Islet precursor cell (in vitro differentiated cells): ENCODE results near the gene DCC.
A peak's percentile ranks its signal among the peaks of the same experiment; 100 is the strongest.

Experiments
- DNase-seq: peaks from one replicate; pipeline ENCODE4 v3.0.0-alpha.2; 2018

The DCC gene

GRCh38 chr18:52339891-52340371, at the start of gene DCC:
Gene DCC (plus strand): TSS chr18:52340197. CDS start chr18:52340788, 591 bp downstream.
- peak; percentile 89 for DNase-seq

GRCh38 chr18:52310651-52311050, 29.3 kb upstream of the DCC start:
- peak; percentile 57 for DNase-seq

- DNase-seq = no peak
Observed at GRCh38 chr18:52311331-52311730, 28.7 kb upstream of the DCC start.

DNA sequence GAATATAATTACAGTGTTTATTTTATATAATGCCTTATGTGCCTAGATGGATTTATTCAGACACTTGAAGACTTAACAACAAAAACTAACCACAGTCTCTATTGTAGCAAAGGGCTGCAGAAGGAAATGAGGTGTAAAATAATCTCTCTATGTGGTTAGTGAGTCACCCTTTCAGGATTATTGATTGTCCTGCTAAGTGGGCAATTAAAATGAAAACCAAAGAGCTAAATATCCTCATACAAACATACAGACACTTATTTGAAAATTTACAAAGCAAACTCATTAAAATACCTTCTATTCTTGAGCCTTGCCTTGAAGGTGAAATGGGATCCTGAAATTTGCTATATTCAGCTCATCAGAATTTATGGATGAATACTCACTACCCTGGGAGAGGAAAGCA, 27.7 kb upstream of the DCC start:
- DNase-seq = no peak

GRCh38 chr18:52313213-52313612, 26.8 kb upstream of the DCC start:
- no peak for DNase-seq

- no peak for DNase-seq
Observed at GRCh38 chr18:52319424-52319983, 20.5 kb upstream of the DCC start.

DNA sequence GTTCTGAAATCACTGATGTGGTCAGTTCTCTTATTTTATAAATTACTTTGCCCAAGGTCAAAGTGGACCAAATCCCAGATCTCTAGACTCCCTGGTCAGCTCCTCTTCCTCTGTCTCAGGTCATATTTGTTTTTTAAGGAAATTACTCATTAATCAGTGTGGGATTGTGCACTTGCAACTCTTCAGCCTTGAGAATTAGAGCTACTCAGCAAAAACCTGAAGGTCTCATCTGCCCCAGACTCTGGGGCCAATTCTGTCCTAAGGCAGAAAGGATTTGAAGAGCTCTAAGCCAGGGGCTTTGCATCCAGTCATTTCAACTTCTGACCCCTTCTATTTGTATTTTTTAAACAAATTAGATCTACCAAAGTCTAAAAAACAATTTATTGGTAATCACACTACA, 17.7 kb upstream of the DCC start:
- no peak for DNase-seq

DNA sequence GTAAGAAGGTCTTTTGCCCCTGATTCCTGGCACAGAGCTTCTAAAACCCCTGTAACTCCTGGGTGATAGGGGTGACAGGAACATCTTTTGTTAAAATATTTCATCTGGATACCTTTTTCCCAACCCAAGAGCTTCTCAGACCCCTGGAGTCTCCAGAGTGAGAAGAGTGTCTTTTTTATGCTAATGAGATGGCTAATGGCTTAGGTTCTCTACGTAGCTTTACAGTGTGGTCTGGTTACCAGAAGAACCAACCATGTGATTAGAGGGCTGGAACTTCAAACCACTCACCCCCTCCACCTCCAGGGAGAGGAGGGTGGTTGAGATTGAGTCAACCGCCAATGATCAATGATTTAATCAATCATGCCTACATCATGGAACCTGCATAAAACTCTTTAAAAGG, 16.2 kb upstream of the DCC start:
- no peak for DNase-seq

GRCh38 chr18:52325997-52326396, 14.0 kb upstream of the DCC start:
- DNase-seq = no peak

GRCh38 chr18:52333860-52334259, 6.1 kb upstream of the DCC start:
- DNase-seq = no peak

GRCh38 chr18:52334307-52334706, 5.7 kb upstream of the DCC start:
- no peak for DNase-seq

- no peak for DNase-seq
Observed at GRCh38 chr18:52334896-52335295, 5.1 kb upstream of the DCC start.

DNA sequence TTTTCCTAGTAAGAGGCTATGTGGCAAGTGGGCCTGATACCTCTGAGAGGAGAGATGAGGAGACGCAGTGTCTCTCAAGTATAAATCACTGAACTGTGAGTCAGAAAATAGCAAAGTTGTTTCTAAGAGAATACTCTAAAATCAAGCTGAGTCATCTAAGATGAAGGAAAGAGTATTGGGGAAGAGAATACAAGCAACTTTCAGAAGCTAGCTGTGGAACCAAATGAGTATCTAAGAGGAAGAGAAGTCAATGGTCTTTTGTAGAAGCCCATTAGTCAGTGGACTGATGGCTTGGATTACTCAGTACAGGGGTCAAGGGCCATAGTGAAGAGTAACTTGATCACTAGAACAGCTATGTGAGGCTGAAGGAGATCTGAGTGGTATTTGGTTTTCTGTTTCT, 2.7 kb upstream of the DCC start:
- no peak for DNase-seq

DNA sequence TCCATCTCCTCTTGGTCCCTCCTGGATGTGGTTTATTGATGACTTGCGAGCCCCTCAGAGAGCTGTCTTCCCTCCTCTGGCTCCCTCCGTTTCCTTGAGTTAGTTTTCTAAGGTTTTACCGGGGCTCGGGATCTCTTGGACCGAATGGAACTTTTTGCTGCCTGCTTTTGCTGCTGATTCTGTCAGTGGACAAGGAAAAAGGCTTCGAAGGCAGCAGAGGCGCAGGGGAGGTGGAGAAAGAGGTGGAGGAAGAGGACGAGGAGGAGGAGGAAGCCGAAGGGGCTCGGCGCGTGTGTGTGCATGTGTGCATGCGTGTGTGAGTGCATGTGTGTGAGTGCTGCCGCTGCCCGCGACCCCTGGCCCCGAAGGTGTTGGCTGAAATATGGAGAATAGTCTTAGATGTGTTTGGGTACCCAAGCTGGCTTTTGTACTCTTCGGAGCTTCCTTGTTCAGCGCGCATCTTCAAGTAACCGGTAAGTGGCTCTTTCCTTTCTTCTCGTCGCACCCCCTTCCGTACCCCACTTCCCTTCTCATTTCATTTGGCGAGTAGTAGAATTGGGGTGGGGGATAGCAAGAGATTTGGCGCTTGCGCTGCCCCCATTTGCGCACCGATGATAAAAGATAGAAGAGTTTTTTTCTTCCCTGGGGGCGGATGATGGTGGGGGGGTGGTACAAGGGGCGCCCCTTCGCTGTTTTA, 557 bp downstream of the DCC start:
- DNase-seq = peak; percentile 62

- DNase-seq = no peak
Observed at GRCh38 chr18:52341103-52341432, 1.1 kb downstream of the DCC start.

GRCh38 chr18:52341608-52342381, 1.8 kb downstream of the DCC start:
- peak; percentile 71 for DNase-seq

GRCh38 chr18:52342456-52342855, 2.5 kb downstream of the DCC start:
- no peak for DNase-seq

DNA sequence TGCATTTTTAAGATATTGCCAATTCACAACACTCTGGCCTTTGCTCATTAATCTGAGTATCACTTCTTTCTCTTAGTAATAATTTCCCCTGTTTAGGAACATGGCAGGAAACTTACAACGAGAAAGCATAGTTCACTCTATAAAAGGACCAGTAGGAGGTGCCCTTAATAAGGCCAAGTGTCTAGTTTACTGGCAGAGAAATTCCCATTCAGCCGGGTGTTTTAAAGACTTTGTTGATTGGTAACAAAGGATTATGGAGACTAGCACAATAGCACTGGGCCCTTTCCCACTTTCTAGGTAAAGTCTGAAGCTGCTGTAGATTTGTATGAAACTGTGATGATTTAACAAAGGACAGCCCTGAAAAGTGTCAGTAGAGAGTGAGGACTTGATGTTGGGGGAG, 3.1 kb downstream of the DCC start:
- DNase-seq = no peak

DNA sequence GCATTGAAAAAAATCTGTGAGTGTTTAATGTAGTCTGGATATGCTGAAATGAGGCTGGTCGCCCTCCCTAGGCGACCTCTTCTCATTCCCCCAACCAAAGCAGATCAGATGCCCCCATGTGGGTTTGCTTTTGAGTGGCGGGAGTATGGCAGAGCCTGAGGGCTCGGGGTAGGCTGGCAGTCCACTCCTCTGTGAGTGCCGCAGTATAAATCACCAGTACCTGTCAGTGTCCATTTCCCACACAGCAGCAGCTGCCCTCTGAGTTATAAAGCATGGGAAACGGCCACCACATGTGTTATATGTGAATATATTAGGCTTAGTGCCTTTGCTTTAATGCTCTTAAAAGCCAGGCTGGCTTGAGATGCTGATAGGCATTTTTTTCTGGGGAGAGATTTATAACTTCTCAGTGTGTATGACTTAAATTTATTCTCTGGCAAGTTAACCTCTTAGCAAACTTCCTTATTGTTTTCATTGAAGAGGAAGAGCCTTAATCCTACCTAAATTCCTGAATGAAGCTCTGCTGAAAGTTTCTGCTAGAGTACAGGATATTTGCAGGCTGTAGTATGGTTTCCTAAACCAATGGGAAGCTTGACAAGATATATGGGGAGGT, 3.8 kb downstream of the DCC start:
- peak; percentile 51 for DNase-seq

GRCh38 chr18:52344881-52345280, 4.9 kb downstream of the DCC start:
- DNase-seq = no peak

GRCh38 chr18:52345428-52345827, 5.4 kb downstream of the DCC start:
- no peak for DNase-seq

GRCh38 chr18:52348209-52348608, 8.2 kb downstream of the DCC start:
- DNase-seq = peak; percentile 60

DNA sequence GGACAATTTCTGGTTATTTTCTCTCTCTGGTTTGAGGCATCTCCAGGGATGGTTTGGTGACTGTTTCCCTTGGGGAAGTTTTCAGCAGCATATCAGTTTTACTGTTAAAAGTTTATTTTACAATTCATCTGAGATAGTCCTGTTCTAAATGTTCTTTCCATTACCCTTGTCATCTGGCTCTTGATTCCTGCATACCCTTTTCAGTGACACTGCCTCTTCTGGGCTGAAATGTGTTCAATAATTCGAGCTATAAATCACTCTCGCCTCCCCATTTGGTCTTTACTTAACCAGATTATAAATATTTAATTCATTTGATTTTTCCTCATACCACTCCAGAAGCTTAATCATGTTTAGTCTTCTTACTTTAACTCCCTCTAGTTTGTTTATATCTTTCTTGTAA, 9.5 kb downstream of the DCC start:
- no peak for DNase-seq

- DNase-seq = no peak
Observed at GRCh38 chr18:52352920-52353319, 12.9 kb downstream of the DCC start.
